Fibroblast of skin of right quadriceps (primary cell): ENCODE results near the gene ZBTB46.

ENCODE experiments used
- DNase-seq: peaks from one replicate; pipeline ENCODE4 v3.0.0-alpha.2; 2013

Gene ZBTB46

DNA sequence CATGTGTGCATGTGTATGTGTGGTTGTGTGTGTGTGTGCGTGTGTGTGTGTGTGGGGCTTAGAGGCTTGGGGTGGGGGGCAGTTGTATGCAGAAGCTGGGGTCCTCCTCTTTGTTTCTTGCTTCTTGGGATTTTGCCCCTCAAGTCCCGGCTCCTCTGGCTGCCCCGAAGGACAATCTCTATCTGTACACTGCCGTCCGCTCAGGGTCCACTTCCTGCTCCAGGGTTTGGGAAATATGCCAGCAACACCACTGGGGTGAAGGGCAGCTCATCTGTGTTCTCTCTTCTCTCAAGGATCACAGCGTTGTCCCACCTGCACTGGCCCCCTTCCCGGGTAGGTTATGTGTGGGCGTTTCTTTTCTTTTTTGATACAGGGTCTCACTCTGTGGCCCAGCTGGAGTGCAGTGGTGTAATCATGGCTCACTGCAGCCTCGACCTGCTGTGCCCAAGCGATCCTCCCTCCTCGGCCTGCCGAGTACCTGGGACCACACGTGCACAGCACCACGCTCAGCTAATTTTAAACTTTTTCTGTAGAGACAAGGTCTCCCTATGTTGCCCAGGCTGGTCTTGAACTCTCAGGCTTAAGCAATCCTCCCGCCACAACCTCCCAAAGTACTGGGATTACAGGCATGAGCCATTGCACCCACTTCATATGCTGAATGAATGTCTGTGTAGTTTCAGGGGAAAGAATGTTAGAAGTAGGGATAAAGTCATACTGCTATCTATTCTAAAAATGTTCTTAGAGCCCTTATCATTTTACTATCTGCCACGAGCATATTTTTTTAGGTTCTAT is 65.8 kb downstream of the ZBTB46 start:
- DNase-seq = no peak

DNA sequence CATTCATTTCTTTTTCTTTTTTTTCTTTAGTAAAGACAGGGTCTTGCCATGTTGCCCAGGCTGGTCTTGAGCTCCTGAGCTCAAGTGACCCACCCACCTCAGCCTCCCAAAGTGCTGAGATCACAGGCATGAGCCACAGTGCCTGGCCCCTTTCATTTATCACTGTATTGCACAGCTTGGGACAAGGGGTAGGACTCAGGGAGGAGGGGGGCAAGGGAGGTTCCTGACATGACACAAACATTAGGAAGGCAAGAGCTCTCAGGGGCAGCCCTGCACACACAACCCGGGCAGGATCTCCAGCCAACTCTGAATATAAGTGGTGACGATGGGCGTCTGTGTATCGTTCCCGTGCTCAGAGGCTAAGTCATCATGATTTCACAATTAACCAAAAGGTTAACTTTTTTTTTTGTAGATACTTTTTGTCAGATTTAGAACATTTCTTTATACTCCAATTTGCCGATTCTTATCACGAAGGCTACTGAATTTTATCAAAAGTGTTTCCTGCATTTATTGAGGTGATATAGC is 71.6 kb downstream of the ZBTB46 start:
- no peak for DNase-seq

DNA sequence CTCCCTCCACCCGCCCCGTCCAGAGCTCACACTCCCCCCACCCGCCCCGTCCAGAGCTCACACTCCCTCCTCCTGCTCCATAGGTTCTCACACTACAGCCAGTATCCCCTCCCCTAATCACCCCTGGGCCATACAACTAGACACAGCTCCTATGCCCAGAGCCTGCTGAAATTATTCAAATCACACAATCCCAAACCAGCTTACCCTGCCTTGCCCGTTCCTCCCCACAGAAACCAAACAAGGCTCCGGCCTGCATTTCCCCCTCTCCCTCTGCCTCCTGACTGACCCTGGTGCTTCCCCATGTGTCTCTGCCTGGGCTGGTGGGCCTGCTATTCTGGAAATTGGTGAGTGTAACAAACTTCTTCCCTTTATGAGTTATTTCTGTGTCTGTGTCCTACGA is 72.9 kb downstream of the ZBTB46 start:
- DNase-seq = no peak

DNA sequence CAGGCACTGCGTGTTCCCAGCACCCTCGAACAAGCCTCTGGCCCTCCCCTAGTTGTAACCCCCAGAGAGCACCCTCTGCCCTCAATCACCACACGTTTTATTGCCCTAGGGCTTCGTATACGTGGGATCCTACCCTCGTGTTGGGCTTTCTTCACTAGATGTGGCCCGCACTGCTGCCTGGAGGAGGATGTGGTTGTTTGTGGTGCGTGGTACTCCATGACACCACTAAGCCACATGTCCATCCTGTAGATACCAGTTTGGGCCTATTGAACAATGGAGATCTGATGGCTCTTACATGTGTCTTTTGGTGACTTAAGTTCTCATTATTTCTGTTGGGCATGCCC is 74.4 kb downstream of the ZBTB46 start:
- no peak for DNase-seq

DNA sequence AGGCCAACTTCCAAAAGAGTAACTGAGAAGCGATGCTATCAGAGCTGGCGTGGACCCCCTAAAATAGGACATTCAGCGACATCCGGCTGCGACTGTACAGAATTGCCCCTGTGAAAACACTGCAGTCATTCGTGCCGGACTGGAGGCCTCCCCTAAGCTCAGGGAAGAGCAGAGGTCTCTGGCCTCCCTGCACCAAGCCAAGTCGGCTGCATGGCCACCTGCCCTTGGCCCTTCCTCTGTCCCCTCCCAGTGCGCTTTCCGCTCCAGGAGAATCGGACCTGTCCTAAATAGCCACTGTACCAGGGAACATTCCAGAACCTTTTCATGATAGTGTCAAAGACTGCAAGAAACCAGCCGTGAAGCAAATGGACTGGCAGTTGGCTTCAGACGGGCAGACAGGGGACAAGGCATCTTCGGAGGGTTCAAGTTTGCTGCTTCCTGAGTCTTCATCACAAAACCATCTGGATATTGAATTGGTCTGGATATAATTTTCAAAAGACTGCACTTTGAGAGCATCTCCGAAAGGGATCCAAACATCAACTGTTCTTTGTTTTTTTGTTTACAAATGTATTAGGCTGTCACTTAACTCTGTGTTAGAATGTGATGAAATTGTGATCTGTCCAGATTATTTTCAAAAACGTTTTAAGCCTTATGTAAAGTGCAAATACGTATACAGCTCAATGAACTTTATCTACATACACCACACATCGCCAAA is 75.0 kb downstream of the ZBTB46 start:
- no peak for DNase-seq

DNA sequence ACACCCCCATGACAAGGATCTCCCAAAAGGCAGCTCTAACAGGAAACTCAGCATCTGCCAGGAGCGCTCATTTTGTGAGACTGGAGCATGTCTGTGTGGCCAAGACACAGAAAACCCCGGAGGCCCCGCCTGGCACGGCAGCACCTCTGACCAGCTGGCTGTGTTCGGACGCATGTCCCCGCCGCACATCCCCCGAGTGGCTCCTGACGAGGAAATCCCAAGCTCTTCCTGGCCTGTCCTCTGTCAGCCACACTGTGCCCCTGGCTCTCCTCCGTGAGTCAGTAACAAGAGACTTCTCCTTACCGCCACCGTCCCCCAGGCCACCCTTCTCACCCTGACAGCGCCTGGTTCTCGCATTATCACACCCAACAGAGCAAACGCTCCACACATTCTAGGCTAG is 77.1 kb downstream of the ZBTB46 start:
- no peak for DNase-seq

DNA sequence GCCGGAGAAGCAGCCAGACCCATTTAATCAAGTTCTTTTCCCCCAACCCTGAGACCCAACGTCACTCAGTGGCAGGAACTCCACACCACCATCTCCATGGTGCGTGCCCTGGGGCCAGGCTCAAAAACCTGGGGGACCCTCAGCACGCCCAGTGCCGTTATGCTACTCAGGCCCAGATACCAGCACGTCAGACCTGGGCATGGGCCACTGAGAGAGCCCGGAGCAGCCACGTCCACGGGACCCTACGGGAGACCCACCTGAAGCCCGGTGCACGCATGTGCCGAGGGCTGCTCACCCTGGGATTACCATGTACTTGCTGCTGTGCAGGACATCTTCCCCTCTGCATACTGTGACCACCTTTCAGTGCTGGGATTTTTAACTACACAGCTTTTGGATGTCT is 77.7 kb downstream of the ZBTB46 start:
- no peak for DNase-seq

DNA sequence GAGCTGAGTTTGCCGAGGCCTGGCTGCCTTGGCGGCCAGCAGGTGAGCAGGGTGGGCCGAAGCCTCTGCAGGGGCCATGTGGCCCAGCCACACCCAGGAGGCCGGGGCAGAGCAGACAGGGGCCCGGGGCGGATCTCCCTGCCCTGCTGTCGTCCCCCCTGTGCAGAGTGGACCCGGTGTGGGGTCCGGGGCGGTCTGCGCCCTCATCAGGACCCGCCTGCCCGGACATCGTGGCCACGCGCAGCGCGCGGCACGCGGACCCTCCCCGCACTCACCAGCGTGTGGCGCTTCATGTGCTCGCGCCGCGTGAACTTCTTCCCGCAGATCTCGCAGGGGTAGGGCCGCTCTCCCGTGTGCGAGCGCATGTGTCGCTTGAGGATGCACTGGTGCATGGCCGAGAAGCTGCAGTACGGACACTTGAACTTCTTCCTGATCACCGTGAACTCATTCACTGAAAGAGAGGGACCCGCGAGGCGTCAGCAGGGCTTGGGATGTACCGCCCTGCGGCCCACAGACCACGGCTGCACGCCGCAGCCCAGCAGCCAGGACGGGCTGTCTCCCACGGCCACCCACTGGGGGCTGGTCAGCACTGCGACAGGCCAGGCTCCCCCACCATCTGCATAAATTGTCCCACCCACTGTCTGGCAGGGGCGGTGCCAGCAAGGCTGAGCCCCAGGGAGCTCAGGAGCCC is 78.5 kb downstream of the ZBTB46 start:
- no peak for DNase-seq

DNA sequence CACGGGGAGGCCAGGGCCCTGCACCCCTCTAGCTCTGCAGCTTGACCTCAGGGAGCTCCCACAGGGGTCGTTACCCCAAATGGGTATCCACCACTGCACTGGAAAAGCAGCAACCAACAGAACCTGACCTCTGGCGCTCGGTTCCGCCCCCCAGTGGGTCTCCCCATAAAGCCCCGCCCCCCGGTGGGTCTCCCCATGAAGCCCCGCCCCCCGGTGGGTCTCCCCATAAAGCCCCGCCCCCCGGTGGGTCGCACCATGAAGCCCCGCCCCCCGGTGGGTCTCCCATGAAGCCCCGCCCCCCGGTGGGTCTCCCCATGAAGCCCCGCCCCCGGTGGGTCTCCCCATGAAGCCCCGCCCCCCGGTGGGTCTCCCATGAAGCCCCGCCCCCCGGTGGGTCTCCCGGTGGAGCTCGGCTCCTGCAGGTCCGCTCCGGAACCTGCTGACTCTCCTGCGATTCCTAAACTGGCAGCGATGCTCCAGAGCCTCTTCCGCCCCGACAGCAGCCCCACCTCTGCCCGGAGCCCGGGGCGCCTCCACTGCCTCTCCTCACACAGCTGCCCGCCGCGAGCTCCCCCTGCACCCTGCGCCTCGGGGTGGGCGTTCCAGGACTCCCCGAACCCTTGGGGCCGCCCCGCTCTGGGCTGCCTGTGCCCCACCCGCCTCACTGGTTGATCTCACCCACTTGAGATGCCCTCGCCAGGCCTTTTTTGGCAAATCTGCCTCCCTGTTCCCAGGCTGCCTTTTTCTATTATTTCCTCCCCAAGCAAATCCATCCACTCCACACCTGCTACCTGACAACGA is 79.4 kb downstream of the ZBTB46 start:
- no peak for DNase-seq

DNA sequence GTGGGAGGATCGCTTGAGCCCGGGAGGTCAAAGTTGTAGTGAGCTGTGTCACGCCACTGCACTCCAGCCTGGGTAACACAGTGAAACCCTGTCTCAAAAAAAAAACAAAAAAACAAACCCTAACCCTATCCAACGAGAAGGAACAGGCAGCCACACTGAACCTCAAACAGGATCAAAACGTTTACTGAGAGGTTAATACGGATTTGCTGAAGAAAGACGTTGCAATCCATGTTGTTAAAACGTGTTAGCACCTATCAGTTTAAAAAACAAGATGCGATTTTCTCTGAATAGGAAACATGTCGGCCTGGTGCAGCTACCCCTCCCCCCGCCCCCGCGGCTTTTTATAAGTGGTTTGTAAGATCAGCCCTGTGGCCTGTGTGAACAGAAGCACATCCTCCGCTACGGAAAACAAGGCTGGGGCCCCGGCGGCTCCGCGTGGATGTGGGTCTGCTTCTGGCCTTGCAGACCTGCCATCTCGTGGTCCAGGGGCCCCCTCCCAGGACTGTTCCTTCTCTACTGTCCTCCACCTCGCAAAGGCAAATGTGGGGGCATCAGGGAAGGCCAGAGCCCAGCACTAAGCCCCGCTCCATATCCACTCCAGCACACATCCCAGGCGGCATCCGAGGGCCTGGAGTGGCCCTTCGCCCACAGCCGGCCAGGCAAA is 80.1 kb downstream of the ZBTB46 start:
- no peak for DNase-seq

DNA sequence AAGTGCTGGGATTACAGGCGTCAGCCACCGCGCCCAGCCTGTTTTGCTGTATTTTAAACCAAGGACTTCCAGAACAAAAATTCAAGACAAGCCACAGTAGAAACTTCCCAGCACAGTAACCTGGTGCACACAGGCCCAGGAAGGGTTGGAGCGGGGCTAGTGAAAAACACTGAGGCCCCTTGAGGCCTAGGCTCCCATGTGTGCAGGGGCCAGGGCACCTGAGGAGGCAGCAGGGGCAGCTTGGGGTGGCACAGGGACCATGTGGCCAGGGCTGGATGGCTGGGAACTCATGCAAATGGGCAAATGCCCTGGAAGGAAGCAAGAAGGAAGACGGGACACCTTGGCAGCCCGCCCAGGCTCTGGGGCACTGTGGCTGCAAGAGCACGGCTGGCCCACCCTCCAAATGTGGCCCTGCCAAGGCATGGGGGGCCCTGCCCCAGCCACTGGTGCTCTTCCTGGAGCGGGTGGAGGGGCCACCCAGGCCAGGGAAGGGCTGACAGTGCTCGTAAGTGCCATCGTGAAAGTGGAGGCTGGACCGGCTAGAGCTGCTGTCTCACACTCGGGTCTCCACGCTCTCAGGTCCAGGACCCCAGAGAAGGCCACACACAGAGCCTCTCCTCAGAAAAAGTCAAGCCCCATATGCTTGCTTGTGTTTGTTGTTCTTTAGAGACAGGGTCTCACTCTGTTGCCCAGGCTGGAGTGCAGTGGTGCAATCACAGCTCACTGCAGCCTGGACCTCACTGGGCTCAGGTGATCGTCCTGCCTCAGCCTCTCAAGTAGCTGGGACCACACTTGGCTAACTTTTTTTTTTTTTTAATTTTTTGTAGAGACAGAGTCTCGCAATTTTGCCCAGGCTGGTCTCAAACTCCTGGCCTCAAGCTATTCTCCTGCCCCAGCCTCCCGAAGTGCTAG is 81.2 kb downstream of the ZBTB46 start:
- DNase-seq = no peak

DNA sequence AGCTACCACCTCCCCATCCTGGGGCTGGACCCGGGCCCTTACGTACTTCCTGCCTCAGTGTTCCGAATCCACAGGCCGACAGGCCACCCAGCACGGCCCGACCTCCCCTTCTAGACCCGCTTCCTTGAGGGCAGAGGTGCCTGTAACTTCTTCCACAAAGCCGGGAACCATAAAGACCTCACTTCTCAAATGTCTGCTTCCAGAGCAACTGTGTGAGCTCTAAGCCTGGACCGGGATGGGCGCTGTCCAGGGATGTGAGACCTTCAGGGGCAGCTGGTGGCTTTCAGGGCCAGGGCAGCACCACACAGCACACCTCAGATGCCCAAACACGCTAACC is 82.2 kb downstream of the ZBTB46 start:
- no peak for DNase-seq

DNA sequence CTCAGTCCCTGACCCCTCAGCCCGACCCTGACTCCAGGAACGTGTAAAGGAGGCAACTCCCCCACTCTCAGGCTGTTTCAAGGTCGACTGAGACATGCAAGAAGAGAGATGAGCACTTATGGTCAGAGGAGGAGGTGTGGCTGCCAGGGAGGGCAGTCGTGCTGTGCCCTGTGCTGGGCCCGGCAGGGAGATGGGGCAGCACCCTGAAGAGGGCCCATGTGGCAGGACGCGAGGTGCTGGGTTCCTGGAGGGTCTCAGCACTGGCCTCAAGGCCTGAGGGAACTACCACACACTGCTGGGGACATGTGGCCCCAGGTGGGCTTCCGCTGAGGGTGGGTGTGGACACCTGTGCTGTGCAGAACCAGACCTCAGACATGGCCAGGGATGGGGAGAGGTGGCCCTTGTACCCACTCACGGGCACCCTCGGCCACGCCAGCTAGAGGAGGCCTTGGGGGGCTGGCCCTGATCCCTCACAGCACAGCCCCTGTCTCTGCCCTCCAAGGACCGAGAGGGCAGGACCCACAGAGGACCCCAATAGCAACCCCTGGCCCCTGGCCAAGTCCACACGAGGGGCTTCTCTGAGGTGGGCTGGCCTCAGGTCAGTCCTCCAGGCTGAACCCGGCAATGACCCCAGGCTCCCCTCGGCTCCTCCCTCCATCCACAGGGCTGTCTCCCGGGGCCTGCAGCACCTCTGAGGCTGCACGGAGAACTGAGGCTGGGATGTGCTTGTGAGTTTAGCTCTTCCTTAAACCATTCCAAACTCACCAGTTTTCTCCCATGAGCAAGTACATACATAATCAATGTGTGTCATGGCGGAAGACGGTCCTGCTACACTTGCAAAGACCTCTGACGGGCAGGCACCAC is 82.8 kb downstream of the ZBTB46 start:
- no peak for DNase-seq

DNA sequence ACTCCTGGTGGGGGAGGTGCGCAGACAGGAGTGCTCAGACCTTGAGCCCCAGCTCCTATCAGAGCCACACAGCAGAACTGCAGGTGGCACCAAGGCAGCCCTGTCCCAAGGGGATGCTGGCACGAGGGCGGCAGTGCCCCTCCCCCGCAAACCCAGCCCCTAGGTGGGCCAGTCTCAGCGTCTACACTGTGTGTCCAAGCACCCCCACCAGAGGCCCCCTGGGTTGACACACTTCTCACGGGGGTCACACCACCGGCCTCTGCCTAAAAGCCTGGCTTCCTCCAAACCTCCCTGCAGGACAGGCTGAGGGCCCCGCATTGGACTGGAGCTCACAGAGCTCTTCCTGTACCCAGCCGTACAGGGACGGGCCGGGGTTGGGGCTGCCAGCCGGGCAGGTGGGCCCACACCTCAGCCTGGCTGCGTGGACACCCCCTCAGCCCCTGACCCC is 83.4 kb downstream of the ZBTB46 start:
- DNase-seq = no peak

DNA sequence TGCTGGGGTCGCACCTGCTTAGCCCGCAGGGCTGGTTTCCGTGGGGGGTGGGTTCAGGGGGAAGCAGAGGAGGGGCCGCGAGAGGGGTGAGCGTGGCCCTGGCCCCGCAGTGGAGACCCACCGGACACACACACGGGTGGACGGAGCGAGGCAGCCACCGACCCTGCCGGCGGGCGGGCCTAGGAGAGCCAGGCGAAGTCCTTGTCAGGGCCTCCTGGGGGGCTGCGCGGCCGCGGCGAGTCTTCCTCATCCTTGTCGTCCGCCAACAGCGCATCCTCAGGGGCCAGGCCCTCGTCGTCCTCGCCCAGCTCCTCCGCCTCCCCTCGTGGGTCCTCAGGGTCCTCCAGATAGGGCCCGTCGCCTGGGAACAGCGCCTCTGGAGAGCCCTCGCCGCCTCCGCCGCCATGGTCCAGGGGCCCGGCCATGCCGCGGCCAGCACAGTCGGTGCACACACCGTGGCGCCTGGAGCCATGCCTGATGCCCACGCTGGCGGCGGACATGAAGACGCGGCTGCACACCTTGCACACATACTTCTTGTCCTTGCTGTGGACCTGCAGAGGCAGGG is 84.2 kb downstream of the ZBTB46 start:
- DNase-seq = no peak

DNA sequence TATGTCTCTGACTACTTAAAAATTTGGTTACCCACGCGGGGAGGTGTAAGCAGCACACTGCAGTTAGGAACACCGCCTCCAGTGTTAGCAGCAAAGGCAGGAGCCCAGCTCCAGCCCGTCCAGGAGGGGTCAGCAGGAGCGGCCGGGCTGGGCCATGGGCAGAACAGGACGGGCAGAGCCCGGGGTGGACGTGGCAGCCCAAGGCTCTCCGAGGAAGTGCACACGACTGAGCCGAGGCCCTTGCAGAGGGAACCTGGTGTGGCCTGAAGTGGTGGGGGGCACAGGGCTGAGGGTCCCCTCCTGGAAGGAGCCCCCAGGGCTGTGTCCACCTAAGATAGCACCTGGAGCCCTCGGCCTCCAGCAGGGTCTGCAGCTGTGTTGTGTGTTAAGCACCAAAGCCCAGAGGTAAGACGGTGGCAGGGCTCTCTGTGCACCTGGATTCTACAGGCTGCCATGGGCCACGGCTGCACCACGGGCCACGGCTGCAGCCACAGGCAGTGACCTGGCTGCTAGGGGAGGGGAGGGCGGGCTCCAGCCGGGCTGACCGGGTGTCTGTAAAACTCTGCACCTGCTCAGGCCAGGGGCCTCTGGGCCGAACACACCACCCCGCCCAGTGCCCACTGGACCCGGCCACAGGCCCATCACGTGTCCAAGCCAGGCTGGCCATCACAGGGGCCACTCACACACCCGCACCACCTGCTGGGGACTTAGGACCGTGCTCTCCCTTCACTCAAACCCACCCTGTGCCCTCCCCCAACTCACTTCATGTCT is 84.9 kb downstream of the ZBTB46 start:
- DNase-seq = no peak

DNA sequence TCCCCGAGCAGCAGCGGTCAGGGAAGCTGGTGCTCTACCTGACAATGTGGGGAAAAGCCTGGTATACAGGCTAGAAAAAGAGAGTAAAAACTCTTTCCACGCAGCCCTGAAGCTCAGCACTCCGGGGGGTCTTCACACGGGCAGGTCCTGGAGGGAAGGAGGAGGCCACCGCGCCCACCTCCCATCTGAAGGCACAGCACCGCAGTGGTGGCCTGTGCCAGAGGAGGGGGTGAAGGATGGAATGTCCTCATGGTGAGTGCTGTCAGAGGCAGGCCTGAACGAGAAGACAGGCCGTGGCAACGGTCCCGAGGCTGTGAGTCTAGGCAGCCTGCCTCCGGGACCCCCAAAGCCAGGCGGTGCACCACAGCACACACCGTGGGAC is 85.6 kb downstream of the ZBTB46 start:
- no peak for DNase-seq

DNA sequence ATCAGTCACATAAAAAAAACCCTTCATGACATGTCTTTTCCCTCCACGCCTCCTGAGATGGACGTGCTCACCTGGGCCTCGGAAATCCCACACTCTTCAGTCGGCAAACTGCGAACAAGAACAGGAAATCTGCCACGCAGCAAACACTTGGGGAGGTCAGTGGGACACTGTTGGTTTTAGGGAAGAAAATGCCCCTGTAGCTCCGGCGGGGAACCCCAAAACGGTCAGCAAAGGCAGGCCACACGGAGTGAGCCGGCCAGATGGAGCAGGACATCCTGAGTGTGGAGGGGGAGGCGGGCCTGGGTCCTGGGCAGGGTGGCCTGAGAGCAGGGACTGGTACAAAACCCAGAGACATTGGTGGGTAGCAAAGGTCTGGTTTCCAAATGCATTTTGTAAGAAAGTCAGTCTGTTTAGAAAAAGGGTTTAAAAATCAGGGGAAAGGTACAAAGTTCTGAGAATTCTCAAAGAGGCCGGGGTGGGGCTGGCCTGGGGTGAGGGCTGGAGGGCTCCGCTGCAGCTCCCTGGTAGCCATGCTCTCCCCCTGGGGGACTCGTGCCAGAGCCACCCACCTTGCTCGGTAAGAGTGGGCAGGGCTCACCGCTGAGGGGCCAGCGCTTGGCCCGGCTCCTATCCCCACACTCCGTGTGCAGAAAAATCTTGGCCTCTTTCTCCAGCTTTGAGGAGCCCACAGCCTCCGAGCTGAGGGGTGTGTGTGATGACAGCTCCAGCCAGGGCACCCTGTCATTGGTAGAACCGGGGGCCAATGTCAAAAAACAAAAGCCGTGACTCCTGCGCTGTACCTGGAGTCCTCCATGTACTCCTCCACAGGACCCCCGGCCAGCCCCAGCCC is 86.3 kb downstream of the ZBTB46 start:
- no peak for DNase-seq
